ENCODE results near the gene ITIH4. TPM values are rescaled to one million over a fixed set of nuclear protein-coding genes. Genes with fewer than 3 reads are reported as not detected.

ITIH4 gene
- polyA plus RNA-seq, 1 of the 3 experiments (the other 2 are of a cell fraction): 2.0 TPM

GRCh38 chr3:52866427-52866826, 36.0 kb upstream of the ITIH4 start:
- Histone ChIP-seq H2AFZ (ENCODE audit: low read depth) (no peak overlapping the region), H3K4me1 (ENCODE audit: control insufficient read depth in 1 of 2, insufficient read depth in 2 of 2, low read depth in 1 of 2, low read length in 1 of 2) (no peaks in the 10 kb centered on the region), H4K20me1 (ENCODE audit: insufficient read depth) (no peaks in the 10 kb centered on the region), H3K9me3 (no peaks in the 10 kb centered on the region), H3K27me3 (ENCODE audit: insufficient read depth) (no peaks in the 10 kb centered on the region), H3K36me3 (replicated peaks in 1 of 2; ENCODE audit: control insufficient read depth in 1 of 2, insufficient read depth in 2 of 2, low read length in 1 of 2) (no peaks in the 10 kb centered on the region), H3K9me2 (no peaks in the 10 kb centered on the region), H3F3A (replicated peaks; ENCODE audit: insufficient read depth) (no peaks in the 10 kb centered on the region), H3K27ac (ENCODE audit: low read depth in 2 of 2, low read length in 1 of 2) (no peak overlapping the region), H3K4me2 (no peak overlapping the region), H3K79me2 (ENCODE audit: insufficient read depth) (no peaks in the 10 kb centered on the region), H3K9ac (no peak overlapping the region), H3K4me3 (ENCODE audit: low read depth in 2 of 2, low read length in 1 of 2) (no peak overlapping the region)
- 90% methylated on average over 12 of the region's 12 CpGs for WGBS (ENCODE audit: low lambda C conversion rate)
- TF ChIP-seq NRF1 (IDR thresholded peaks at IDR 0.05; ENCODE audit: low read depth, low read length): no peak
- no peak for TF ChIP-seq SIN3A (IDR thresholded peaks at IDR 0.05; ENCODE audit: borderline replicate concordance, low read depth, low read length)
- TF ChIP-seq USF1 (IDR thresholded peaks at IDR 0.05; ENCODE audit: borderline replicate concordance, low read depth): no peak
- TF ChIP-seq ELF1 (IDR thresholded peaks at IDR 0.05): no peak
- no peak for TF ChIP-seq ZBTB33 (IDR thresholded peaks at IDR 0.05; ENCODE audit: borderline replicate concordance, low read depth)
- TF ChIP-seq YY1 (IDR thresholded peaks at IDR 0.05; ENCODE audit: low read depth): no peak
- no peak for TF ChIP-seq MXI1 (IDR thresholded peaks at IDR 0.05; ENCODE audit: low read depth, low read length)
- no peak for TF ChIP-seq RXRA (IDR thresholded peaks at IDR 0.05; ENCODE audit: borderline replicate concordance, low read depth)
- no peak for TF ChIP-seq GATA2 (CRISPR knock-in tag; IDR thresholded peaks at IDR 0.05)
- no peak for TF ChIP-seq TEAD4 (IDR thresholded peaks at IDR 0.05; ENCODE audit: borderline replicate concordance, insufficient read depth)
- no peak for TF ChIP-seq CHD2 (IDR thresholded peaks at IDR 0.05; ENCODE audit: low read length, partially characterized antibody)
- TF ChIP-seq RAD21 (IDR thresholded peaks at IDR 0.05; ENCODE audit: low read length): no peak
- TF ChIP-seq TCF12 (IDR thresholded peaks at IDR 0.05): no peak
- TF ChIP-seq FOSL2 (IDR thresholded peaks at IDR 0.05; ENCODE audit: borderline replicate concordance, low read depth): no peak
- CTCF ChIA-PET: interaction anchor here (1.0 to 1.4 kb wide), 3 partner anchors 10 to 248 kb away, joined by 3 to 5 read pairs (median 4); no protein-coding TSS in a partner anchor
- DNase-seq: no peak
- POLR2A ChIA-PET: no interaction called here

GRCh38 chr3:52865994-52866393, 35.5 kb upstream of the ITIH4 start:
- Histone ChIP-seq H3K36me3 (replicated peaks in 1 of 2; ENCODE audit: control insufficient read depth in 1 of 2, insufficient read depth in 2 of 2, low read length in 1 of 2) (no peaks in the 10 kb centered on the region), H3K4me3 (ENCODE audit: low read depth in 2 of 2, low read length in 1 of 2) (no peak overlapping the region)

More at GRCh38 chr3:52865994-52866393, 35.5 kb upstream of the ITIH4 start:
- Histone ChIP-seq H3K9ac (no peak overlapping the region), H3K27ac (ENCODE audit: low read depth in 2 of 2, low read length in 1 of 2) (no peak overlapping the region; a peak in 1 of 4 replicates), H3K4me1 (ENCODE audit: control insufficient read depth in 1 of 2, insufficient read depth in 2 of 2, low read depth in 1 of 2, low read length in 1 of 2) (no peaks in the 10 kb centered on the region), H3K9me2 (no peaks in the 10 kb centered on the region), H3K27me3 (ENCODE audit: insufficient read depth) (no peaks in the 10 kb centered on the region), H3K9me3 (no peaks in the 10 kb centered on the region), H4K20me1 (ENCODE audit: insufficient read depth) (no peaks in the 10 kb centered on the region), H3K79me2 (ENCODE audit: insufficient read depth) (no peaks in the 10 kb centered on the region), H3F3A (replicated peaks; ENCODE audit: insufficient read depth) (no peaks in the 10 kb centered on the region), H2AFZ (ENCODE audit: low read depth) (no peak overlapping the region), H3K4me2 (no peak overlapping the region)
- TF ChIP-seq REST (IDR thresholded peaks at IDR 0.05; ENCODE audit: low read depth, low read length): no peak
- no peak for TF ChIP-seq MEF2A (IDR thresholded peaks at IDR 0.05; ENCODE audit: borderline replicate concordance, low read depth)
- TF ChIP-seq FOSL2 (IDR thresholded peaks at IDR 0.05; ENCODE audit: borderline replicate concordance, low read depth): no peak
- no peak for TF ChIP-seq FOXM1 (IDR thresholded peaks at IDR 0.05; ENCODE audit: low read depth)
- no peak for TF ChIP-seq NRF1 (IDR thresholded peaks at IDR 0.05; ENCODE audit: low read depth, low read length)
- no peak for TF ChIP-seq USF2 (IDR thresholded peaks at IDR 0.05; ENCODE audit: borderline replicate concordance, low read depth, low read length)
- ChIA-PET CTCF (interaction anchor here (1.4 kb wide), 1 partner anchor 9 kb away, joined by 4 read pairs; no protein-coding TSS in a partner anchor), POLR2A (no interaction called here)
- 97% methylated on average over 11 of the region's 13 CpGs for WGBS (ENCODE audit: low lambda C conversion rate)
- no peak for DNase-seq

All from SK-N-SH (cell line).